ENCODE measurements around the gene XXYLT1. TPM values are rescaled to one million over a fixed set of nuclear protein-coding genes. Genes with fewer than 3 reads are reported as not detected.

Gene XXYLT1
- total and polyA plus RNA-seq, 10 donors: 2.7 to 22.3 (median 9.5) TPM

- H3K27me3 ChIP-seq (replicated peaks in 1 of 7): no peaks in the 10 kb centered on the region
- WGBS, 5 donors: 79 to 91% (median 90%) methylated on average over 8 of the region's 8 CpGs
- H3K27ac ChIP-seq: no peak overlapping the region
- H3K4me3 ChIP-seq: no peak overlapping the region
- H3K4me1 ChIP-seq: no peaks in the 10 kb centered on the region
- intact Hi-C loops (cut with DNase I; ENCODE audit: low total_unique reads): no loop called here
- TF ChIP-seq, protein P1, sequence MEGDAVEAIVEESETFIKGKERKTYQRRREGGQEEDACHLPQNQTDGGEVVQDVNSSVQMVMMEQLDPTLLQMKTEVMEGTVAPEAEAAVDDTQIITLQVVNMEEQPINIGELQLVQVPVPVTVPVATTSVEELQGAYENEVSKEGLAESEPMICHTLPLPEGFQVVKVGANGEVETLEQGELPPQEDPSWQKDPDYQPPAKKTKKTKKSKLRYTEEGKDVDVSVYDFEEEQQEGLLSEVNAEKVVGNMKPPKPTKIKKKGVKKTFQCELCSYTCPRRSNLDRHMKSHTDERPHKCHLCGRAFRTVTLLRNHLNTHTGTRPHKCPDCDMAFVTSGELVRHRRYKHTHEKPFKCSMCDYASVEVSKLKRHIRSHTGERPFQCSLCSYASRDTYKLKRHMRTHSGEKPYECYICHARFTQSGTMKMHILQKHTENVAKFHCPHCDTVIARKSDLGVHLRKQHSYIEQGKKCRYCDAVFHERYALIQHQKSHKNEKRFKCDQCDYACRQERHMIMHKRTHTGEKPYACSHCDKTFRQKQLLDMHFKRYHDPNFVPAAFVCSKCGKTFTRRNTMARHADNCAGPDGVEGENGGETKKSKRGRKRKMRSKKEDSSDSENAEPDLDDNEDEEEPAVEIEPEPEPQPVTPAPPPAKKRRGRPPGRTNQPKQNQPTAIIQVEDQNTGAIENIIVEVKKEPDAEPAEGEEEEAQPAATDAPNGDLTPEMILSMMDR (IDR thresholded peaks at IDR 0.05 in 8 of 11, conservative IDR thresholded peaks at IDR 0.05 in 3 of 11): no peak
- TF ChIP-seq POLR2A (IDR thresholded peaks at IDR 0.05) (no peak), POLR2AphosphoS5 (IDR thresholded peaks at IDR 0.05) (no peak)
- H3K36me3 ChIP-seq: peaks cover 0 to 100% (median 55%) of the 10 kb centered on the region in 6 donors
- no peaks in the 10 kb centered on the region for H3K9me3 ChIP-seq
- DNase-seq: no peak
Measured at GRCh38 chr3:195282961-195283360, 12.0 kb upstream of the XXYLT1 start.

DNA sequence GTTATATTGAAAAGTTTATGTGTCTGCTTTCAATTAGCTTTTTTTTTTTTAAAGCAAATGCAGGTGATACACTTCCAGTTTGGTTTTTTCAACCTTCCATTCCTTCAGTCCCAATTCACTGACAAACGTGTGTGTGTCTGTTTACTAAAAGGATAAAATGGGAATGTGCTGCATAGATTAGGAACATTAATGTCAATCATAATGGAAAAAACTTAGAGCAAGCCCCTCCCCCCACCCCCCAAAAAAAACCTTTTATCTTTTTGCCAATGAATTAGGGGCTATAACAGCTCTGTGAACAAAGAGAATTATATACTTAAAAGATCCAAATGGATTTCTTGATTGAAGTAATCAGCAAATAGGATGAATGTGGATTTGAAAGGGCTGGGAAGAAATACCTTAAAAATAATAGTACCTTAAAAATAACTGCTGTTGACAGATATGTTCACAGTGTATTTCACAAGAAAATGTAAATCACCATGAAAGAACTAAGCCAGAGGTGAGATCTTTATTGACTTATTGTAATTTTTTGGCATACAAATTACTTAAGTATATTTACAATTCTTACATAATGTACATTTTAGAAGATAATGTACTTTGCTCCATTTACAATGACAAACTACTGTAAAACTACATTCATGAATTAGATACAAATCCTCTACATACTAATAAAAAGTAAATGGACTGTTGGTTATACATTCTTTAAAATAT is 3.5 kb upstream of the XXYLT1 start:
- TF ChIP-seq POLR2A (IDR thresholded peaks at IDR 0.05) (no peak), POLR2AphosphoS5 (IDR thresholded peaks at IDR 0.05) (no peak)
- TF ChIP-seq, protein P1 (IDR thresholded peaks at IDR 0.05 in 8 of 11, conservative IDR thresholded peaks at IDR 0.05 in 3 of 11): no peak
- peaks cover 0 to 24% (median 20%) of the 10 kb centered on the region in 6 donors for H3K4me1 ChIP-seq
- no peaks in the 10 kb centered on the region for H3K27me3 ChIP-seq (replicated peaks in 1 of 7)
- H3K36me3 ChIP-seq: peaks cover 0 to 44% (median 14%) of the 10 kb centered on the region in 6 donors
- no peak for DNase-seq
- WGBS, 5 donors: 43 to 66% (median 57%) methylated on average over 1 of the region's 1 CpG
- H3K9me3 ChIP-seq: no peaks in the 10 kb centered on the region
- intact Hi-C loops (cut with DNase I; ENCODE audit: low total_unique reads): no loop called here
- H3K27ac ChIP-seq: no peak overlapping the region
- H3K4me3 ChIP-seq: no peak overlapping the region

GRCh38 chr3:195271410-195272243 is 668 bp upstream of the XXYLT1 start:
- Histone ChIP-seq H3K27me3 (replicated peaks in 1 of 7) (no peaks in the 10 kb centered on the region), H3K4me3 (peak overlapping the region; percentile 90 to 100 (median 94)), H3K4me1 (peaks cover 4 to 40% (median 28%) of the 10 kb centered on the region in 6 donors), H3K36me3 (peaks cover 0 to 27% (median 2%) of the 10 kb centered on the region in 6 donors), H3K27ac (peak overlapping the region; percentile 74 to 93 (median 89)), H3K9me3 (no peaks in the 10 kb centered on the region)
- 0 to 1% (median 1%) methylated on average over 24 to 30 of the region's 30 CpGs for WGBS, 5 donors
- no peak for TF ChIP-seq POLR2A (IDR thresholded peaks at IDR 0.05)
- TF ChIP-seq, protein P1 (IDR thresholded peaks at IDR 0.05 in 8 of 11, conservative IDR thresholded peaks at IDR 0.05 in 3 of 11): peak; percentile 91 to 99 (median 98)
- peak; percentile 80 to 93 (median 81) for TF ChIP-seq POLR2AphosphoS5 (IDR thresholded peaks at IDR 0.05)
- DNase-seq: peak; percentile 98
- intact Hi-C loops (cut with DNase I; ENCODE audit: low total_unique reads): loop anchor here (2.0 kb wide), 1 partner anchor 251 kb away; no protein-coding TSS in a partner anchor

Measured in spleen (tissue), 11 donors.